ENCODE results near the gene IRF5. TPM values are rescaled to one million over a fixed set of nuclear protein-coding genes. Genes with fewer than 3 reads are reported as not detected.
A peak's percentile ranks its signal among the peaks of the same experiment; 100 is the strongest.

Gene IRF5
- total RNA-seq, 4 donors from 2014 or later: 13.5 to 23.4 (median 15.6) TPM

DNA sequence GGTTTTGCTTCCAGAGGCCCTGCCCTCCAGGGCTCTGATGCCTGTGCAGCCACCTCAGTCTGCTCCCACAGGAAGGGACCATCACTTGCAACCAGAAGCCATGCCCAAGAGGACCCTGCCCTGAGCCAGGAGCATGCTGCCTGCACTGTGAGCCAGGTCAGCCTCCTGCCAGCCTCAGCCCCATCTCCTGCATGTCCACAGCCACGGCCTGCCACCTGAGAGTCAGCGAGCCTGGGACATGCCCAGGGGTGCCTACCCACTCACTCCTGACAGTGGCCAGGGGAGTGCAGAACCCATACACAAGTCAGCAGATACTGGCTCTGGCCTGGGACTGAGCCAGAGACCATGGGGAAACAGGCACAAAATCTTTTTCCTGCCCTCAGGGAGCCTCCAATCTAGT, 20.6 kb upstream of the IRF5 start:
- 93 to 100% methylated on average over 1 to 2 of the region's 2 CpGs for WGBS, 2 donors
- intact Hi-C loops (cut with DNase I; ENCODE audit: low total_unique reads): loop anchor here (10.0 kb wide), 1 partner anchor 178 kb away; no protein-coding TSS in a partner anchor
- H3K4me3 ChIP-seq (ENCODE audit: low read depth, poor library complexity, severe bottlenecking): no peak overlapping the region
- no peak for TF ChIP-seq POLR2A (IDR thresholded peaks at IDR 0.05)
- peak in 1 of 2 donors; percentile 79 for DNase-seq (ENCODE audit: low spot score in 2 of 2)

DNA sequence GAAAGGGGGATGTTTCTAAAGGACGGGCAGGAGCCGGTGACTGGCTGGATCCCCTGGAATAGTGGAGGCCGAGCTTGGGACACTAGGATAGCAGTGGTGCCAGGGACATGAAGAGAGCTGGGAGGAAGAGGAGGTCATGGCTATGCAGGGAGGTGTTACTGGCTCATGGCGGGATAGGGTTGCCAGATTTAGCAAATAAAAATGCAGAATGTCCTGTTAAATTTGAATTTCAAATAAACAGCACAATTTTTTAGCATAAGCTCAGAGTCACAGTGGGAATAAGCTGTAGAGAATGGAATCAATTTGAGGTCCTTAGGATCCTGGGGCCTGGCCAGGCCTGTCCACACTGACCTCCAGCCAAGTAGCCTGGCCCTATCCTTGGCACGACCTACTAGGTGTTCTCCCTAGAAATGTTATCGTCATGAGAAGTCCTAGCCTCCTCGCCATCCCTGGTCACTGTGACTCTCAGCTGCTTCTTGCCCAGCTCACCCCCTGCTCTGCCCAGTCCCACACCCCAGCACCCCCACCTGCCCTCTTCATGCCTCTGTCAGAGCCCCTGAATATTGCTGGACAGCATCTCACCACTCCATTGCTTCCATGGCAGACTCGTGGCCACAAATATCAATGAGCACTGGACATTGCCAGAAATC, 19.6 kb upstream of the IRF5 start:
- WGBS, 2 donors: 75 to 79% methylated on average over 8 of the region's 8 CpGs
- no peak for TF ChIP-seq POLR2A (IDR thresholded peaks at IDR 0.05)
- TF ChIP-seq, protein P1, sequence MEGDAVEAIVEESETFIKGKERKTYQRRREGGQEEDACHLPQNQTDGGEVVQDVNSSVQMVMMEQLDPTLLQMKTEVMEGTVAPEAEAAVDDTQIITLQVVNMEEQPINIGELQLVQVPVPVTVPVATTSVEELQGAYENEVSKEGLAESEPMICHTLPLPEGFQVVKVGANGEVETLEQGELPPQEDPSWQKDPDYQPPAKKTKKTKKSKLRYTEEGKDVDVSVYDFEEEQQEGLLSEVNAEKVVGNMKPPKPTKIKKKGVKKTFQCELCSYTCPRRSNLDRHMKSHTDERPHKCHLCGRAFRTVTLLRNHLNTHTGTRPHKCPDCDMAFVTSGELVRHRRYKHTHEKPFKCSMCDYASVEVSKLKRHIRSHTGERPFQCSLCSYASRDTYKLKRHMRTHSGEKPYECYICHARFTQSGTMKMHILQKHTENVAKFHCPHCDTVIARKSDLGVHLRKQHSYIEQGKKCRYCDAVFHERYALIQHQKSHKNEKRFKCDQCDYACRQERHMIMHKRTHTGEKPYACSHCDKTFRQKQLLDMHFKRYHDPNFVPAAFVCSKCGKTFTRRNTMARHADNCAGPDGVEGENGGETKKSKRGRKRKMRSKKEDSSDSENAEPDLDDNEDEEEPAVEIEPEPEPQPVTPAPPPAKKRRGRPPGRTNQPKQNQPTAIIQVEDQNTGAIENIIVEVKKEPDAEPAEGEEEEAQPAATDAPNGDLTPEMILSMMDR (IDR thresholded peaks at IDR 0.05): no peak
- H3K4me3 ChIP-seq (ENCODE audit: low read depth, poor library complexity, severe bottlenecking): no peak overlapping the region
- peak in 1 of 2 donors; percentile 76 for DNase-seq (ENCODE audit: low spot score in 2 of 2)
- intact Hi-C loops (cut with DNase I; ENCODE audit: low total_unique reads): loop anchor here (10.0 kb wide), 1 partner anchor 177 kb away; no protein-coding TSS in a partner anchor

DNA sequence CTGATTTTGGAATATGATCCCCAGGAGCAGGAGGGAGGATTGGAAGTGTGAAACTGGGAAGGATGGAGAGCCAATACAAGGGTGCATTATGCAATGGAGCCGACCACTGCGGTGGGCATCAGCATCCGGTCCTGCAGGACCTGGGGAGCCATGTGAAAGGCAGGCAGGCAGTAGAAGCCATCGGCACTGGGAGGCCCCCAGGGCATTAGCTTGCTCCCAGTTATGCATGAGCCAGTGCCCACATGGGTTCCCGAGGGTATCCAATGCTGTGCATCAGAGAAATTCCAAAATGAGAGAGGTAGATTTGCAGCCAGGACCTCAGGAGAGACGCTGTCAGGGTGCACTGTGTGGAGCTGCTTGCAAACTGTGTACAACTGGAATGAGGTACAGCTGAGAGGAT, 18.5 kb upstream of the IRF5 start:
- TF ChIP-seq, protein P1 (IDR thresholded peaks at IDR 0.05): no peak
- TF ChIP-seq POLR2A (IDR thresholded peaks at IDR 0.05): no peak
- 70 to 75% methylated on average over 6 of the region's 6 CpGs for WGBS, 2 donors
- H3K4me3 ChIP-seq (ENCODE audit: low read depth, poor library complexity, severe bottlenecking): no peak overlapping the region
- DNase-seq (ENCODE audit: low spot score in 2 of 2): peak in 1 of 2 donors; percentile 53
- intact Hi-C loops (cut with DNase I; ENCODE audit: low total_unique reads): loop anchor here (10.0 kb wide), 1 partner anchor 176 kb away; no protein-coding TSS in a partner anchor

DNA sequence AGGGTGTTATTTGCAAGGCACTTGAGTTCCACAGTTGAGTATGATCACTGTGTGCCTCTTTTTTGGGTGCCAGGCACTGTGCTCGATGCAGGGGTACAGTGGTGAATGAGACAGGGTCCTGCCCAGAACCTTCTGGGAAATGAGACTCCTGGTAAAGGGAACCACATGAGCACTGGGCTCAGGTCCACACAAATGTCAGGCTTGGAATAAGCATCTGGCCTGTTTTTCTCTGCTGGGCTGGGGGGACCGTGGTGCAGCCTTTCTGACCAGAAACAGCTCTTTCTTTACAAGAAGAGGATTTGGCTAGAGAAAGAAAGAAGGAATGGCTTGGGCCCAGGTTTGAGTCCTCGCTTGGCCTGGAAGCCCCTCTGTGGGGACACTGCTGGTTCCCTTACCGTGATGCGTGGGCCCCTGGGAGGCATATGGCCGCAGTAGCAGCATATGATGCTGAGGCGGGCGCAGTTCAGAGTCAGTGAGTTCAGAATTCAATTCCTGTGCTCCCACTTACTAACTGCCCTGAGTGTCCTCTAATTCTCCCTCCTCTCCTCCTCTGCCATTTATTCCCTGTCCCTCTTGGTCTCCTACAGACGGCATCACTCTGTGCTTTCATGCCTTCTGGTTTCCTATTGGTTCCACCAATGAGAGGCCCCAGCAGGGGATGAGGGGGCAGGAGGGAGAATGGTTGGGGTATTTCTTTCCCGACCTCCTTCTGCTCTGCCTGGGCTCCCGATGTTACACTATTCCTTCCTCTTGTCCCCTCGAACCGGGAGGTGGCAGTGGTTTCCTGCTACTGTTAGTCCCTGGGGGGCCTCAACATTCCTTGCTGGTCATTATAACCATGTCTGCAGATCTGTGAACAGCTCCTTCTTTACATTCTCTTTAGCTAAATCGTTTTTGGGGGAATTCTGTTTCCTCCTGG, 17.6 kb upstream of the IRF5 start:
- TF ChIP-seq, protein P1 (IDR thresholded peaks at IDR 0.05): no peak
- TF ChIP-seq POLR2A (IDR thresholded peaks at IDR 0.05): no peak
- WGBS, 2 donors: 56 to 60% methylated on average over 14 of the region's 14 CpGs
- H3K4me3 ChIP-seq (ENCODE audit: low read depth, poor library complexity, severe bottlenecking): no peak overlapping the region
- peak in 1 of 2 donors; percentile 68 for DNase-seq (ENCODE audit: low spot score in 2 of 2)
- intact Hi-C loops (cut with DNase I; ENCODE audit: low total_unique reads): loop anchor here (10.0 kb wide), 1 partner anchor 175 kb away; no protein-coding TSS in a partner anchor

DNA sequence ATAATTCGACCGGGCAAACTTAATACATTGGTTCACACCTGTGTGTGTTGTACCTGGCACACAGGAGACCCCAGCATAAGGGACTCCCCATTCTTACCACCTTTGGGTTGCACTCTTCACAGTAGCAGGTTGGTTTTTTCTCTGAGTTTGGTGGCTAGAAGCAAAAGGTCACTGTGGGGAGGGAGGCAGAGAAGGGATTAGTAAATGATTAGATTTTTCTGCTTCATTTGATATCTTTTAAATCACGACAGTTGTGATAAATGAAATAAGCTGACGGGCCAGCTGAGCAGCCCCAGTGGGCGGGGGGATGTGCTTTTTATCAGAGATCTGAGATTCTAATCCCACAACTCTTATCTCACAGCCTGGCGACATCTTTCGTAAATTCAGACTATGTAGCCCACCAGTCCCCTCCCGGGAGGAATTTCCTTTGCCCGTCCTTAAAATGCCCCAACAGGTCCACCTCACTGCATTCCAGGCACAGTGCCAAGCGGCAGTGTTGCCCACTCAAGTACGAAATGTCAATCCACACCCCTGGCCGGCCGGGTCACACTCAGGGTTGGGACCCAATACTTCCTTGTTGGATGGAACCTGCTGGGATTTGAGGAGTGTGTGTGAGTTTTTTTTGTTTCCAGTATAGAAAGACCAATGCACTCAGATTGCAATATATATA, 16.7 kb upstream of the IRF5 start:
- DNase-seq (ENCODE audit: low spot score in 2 of 2): peak in 1 of 2 donors; percentile 75
- WGBS, 2 donors: 62 to 64% methylated on average over 13 of the region's 13 CpGs
- no peak for TF ChIP-seq POLR2A (IDR thresholded peaks at IDR 0.05)
- TF ChIP-seq, protein P1 (IDR thresholded peaks at IDR 0.05): no peak
- intact Hi-C loops (cut with DNase I; ENCODE audit: low total_unique reads): no loop called here
- no peak overlapping the region for H3K4me3 ChIP-seq (ENCODE audit: low read depth, poor library complexity, severe bottlenecking)
